Activated T-cell treated with anti-CD3 and anti-CD28 coated beads, Interleukin-2, amount 50 U/mL, for 1 hour (primary cell): Measurements from ENCODE around the gene NFXL1.
A peak's percentile ranks its signal among the peaks of the same experiment; 100 is the strongest.
"Not testable (repeated sequence)": the region's sequence is repeated elsewhere in the genome, so short reads cannot be mapped to it uniquely, and the experiment has no call there.

Experiments used
- DNase-seq: peaks from one replicate; pipeline ENCODE4 v3.0.0-alpha.2; 2020

NFXL1 gene

DNA sequence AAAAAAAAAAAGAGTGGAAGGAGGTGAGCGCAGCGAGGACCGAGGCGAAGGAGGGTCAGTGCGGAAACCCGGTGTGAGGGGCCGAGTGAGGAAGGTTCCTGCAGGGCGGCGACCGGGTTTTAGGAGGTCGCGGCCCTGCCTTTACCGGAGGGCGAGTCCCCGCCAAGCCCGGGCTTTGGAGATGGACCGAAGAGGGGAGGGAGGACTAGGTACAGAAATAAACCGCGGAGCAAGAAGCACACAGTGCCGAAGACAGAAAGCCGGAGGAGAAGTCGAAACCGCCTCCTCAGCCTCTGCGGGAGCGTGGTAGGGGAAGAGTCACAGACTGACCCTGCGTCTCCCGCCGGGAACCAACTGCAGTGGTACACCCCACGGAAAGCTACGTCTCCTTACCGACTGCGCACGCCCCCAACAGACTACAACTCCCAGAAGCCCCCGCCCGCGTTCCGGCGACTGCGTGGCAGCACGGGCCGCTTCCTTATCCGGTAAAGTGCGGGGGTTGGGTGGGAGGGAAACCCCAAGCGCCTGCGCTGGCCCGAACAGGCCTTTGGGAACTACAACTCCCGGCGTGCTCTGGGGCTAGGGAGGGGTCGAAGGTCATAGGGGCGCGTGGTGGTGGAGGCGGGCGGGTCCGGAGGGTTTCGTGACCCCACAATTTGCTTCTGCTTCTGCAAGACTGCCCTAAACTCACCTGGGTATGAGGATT, at the start of gene NFXL1:
Gene NFXL1, minus strand, starts transcription at position 364 of the 706 bp plus-strand sequence. CDS start 380 bp downstream, outside the sequence.
- DNase-seq, result peak; percentile 94

DNA sequence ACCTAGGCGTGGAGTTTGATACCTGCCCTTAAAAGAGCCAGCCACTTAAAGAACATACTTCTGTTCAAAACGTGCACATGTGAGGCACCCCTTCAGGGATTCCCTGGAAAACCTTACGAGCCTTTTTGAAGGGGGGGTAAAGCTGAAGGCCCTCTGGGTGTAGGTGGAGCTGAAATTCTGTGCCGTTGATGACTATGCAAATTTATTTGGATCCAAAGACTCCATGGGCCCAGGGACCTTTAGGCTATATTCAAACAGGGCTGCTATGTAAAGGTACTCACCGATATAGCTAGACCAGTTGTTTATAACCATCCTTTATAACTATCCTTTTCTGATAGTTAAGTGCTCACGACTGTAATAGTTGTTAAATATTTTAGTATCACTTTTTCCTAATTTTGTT, 40.3 kb upstream of the NFXL1 start:
- DNase-seq, result no peak

DNA sequence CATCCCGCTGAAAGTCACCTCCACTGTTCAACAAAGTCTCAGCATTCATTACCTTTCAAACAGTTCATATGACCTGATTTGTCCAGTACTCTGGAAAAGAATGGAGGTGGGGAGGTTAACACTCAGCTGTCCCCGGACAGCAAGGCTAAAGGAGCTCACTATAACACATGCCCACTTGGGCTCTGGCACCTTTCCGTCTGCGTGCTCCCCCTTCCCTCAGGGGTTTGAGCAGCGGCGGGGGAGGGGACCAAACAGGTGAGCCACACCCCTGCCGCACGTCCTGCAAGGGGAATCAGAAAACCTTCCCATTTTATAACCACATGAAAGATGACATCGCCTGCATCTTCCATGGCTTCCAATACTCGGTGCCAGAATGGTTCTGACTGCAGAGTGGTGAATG, 39.9 kb upstream of the NFXL1 start:
- DNase-seq, result no peak

GRCh38 chr4:47945930-47946726, 31.7 kb upstream of the NFXL1 start:
- no peak for DNase-seq

- DNase-seq, result no peak
Measured at GRCh38 chr4:47942081-47942819, 27.9 kb upstream of the NFXL1 start.

DNA sequence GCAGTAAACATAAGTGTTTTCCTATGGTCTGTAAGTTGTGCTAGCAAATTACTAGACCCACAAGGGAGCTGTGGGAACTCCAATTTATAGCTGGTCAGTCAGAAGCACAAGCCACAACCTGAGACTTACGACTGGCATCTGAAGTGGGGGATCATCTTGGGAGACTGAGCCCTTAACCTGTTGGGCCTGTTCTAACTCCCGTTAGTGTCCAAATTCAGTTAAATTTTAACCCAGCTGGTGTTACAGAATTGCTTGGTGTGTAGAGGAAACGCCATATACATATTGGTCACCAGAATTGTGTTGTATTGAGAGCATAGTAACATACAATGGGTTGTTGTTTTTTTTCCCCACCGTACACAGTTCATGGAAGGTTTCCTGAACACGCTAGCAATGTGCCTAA, 25.1 kb upstream of the NFXL1 start:
- no peak for DNase-seq

- no peak for DNase-seq
Measured at GRCh38 chr4:47936336-47936735, 22.0 kb upstream of the NFXL1 start.

DNA sequence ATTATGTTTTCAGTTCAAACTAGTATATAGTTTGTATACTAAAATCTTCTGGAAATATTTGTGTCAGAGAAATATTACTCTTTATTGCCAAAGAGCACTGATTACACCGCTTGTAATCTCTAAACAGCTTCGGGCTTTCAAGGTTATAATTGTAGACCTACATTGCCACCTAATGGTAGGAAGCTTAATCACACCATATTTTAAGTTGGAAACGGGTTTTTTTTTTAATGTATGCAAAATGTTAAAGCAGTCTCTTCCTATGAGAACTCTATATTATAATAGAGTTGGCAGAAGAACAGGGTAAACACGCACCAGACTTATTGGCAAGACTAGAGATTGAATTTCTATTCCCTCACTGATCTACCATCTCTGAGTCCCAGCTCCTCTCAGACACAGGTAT, 19.5 kb upstream of the NFXL1 start:
- DNase-seq, result no peak

- no peak for DNase-seq
Measured at GRCh38 chr4:47930971-47931804, 16.8 kb upstream of the NFXL1 start.

- DNase-seq, result no peak
Measured at GRCh38 chr4:47929682-47930201, 15.4 kb upstream of the NFXL1 start.

GRCh38 chr4:47926667-47927258, 12.4 kb upstream of the NFXL1 start:
- peak; percentile 47 for DNase-seq

DNA sequence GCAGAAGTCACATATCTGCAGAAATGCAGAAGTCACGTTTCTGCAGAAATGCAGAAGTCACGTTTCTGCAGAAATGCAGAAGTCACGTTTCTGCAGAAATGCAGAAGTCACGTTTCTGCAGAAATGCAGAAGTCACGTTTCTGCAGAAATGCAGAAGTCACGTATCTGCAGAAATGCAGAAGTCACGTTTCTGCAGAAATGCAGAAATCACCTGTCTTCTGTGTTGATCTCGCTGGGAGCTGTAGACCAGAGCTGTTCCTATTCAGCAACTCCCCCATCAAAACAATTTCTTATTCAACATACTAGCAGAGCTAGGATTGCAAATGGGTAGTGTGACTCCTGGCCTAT, 8.9 kb upstream of the NFXL1 start:
- not testable (repeated sequence) for DNase-seq

GRCh38 chr4:47922436-47923260, 8.3 kb upstream of the NFXL1 start:
- not testable (repeated sequence) for DNase-seq

- DNase-seq, result not testable (repeated sequence)
Measured at GRCh38 chr4:47917163-47917562, 2.8 kb upstream of the NFXL1 start.

GRCh38 chr4:47915378-47915777, 995 bp upstream of the NFXL1 start:
- no peak for DNase-seq

DNA sequence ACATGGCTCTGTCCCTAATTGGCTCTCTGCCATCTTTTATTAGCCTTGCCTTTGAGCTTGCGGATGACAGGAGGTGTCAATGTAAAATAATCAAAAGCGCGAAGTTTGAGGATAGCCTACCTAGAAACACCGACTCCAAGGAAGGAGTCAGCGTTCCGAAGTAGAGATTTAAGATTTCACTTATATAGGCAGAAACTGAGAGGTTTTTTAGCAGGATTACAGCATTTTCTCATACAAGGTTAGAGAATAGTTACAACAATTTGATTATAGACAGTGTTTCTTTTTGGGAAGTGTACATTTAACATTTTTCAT, 499 bp upstream of the NFXL1 start:
- DNase-seq, result no peak

GRCh38 chr4:47913861-47914219, 543 bp downstream of the NFXL1 start:
- DNase-seq, result peak; percentile 53

DNA sequence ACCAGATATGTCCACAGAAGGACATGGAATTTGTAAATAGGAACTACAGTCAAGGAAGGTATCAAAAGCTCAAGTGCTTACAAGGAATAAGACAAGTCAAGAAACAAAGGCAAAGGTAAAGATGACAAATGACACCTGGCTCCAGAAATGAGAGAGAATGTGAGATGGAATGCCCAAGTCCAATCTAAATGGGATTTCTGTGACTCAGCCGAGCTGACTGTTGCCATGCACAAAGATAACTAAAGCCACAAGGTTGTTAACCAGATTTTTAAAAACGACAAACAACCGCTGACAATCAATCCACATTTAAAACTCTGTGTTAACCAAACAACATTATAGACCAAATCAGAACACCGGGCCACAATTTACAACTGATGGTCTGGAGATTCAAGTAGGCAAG, 1.1 kb downstream of the NFXL1 start:
- no peak for DNase-seq

- DNase-seq, result no peak
Measured at GRCh38 chr4:47907089-47907646, 7.2 kb downstream of the NFXL1 start.

DNA sequence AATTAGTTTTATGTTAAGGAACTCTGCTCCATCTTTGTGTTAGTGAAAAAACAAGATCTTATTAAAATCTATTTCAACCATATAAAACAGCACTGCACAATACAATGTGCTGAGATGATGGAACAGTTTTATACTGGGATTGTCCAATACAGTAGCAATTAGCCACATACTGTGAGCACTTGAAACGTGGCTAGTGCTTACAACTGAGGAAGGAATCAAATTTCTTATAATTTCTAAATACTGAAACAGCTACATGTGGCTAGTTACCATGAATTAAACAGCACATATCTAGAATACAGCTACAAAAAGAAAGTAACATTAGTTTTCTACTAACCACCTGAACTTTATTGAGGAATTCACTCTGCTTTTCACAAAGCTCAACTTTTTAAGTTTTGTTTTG, 14.7 kb downstream of the NFXL1 start:
- DNase-seq, result no peak

- DNase-seq, result no peak
Measured at GRCh38 chr4:47891928-47892327, 22.5 kb downstream of the NFXL1 start.
